HepG2 (cell line): ENCODE measurements around the gene NEAT1.

Source experiments
- DPF2 ChIP-seq: sonication (generic); formaldehyde crosslinking; IDR thresholded peaks from 2 replicates; pipeline ENCODE4 v1.4.0; 2020; ENCODE audit warnings: mild to moderate bottlenecking, low read depth, missing genetic modification reagents, borderline replicate concordance
- NFE2L2 ChIP-seq: fragments of 150-350 bp; IDR thresholded peaks from 2 replicates; pipeline ENCODE4 v1.6.1; 2014; ENCODE audit warnings: low read length
- POLR2AphosphoS5 ChIP-seq: IDR thresholded peaks from 2 replicates; pipeline ENCODE4 v1.6.1; 2012; ENCODE audit warnings: low read depth, low read length
- ZNF510 ChIP-seq: sonication (generic); formaldehyde crosslinking; IDR thresholded peaks from 2 replicates; pipeline ENCODE4 v1.4.0; 2020; ENCODE audit warnings: low read depth, mild to moderate bottlenecking, missing genetic modification reagents
- TF ChIP-seq, protein P1 (sequence below): sonication (generic); formaldehyde crosslinking; IDR thresholded peaks from 2 replicates; pipeline ENCODE4 v1.5.0; 2020; ENCODE audit warnings: mild to moderate bottlenecking, missing genetic modification reagents, moderate library complexity
- TF ChIP-seq, protein P2 (sequence below), 2 experiments: sonication (generic) in 1 of 2; formaldehyde crosslinking in 1 of 2; IDR thresholded peaks; 2 replicates each; pipeline versions ENCODE4 v1.4.0 to v1.6.1; 2018 to 2020; ENCODE audit warnings: missing genetic modification reagents in 2 of 2, borderline replicate concordance in 1 of 2, low read depth in 1 of 2, mild to moderate bottlenecking in 1 of 2, missing biosample characterization in 1 of 2

DNA sequence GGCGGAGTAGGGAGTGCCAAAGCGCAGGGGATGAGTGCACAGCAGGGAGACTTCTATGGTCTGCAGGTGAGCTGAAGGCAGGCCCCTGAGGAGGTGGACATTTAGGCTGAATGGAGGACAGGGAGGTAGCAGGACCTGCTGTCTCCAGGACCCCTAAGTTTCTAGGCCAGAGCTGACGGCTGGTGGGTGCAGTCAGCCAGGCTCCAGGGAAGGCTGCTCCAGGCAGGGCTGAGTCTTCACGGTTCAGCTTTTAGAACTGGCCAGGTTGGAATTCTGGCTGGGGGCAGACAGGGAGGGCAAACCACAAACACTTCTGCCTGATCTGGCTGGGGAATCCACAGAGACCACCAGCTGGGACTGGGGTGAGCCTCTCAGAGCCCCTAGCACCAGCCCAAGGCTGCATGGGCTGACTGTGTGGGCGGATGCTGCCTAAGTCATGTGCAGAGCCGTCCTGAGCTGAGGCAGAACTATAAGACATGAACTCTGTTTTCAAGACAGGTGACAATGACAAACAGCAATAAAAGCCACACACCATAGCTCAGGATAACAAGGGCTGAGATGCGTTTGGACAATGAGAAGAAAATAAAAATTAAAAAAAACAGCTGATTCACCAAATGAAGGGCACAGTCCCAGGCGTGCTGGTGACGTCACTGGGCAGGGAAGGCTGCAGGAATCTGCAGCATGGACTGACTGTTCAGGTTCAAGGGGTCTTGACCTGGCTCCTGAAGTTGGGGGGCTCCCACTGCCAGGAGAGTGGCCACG lies 65.9 kb downstream of the NEAT1 start:
- TF ChIP-seq DPF2 (no peak), NFE2L2 (no peak), POLR2AphosphoS5 (no peak; the same call in 1 of the 2 replicates), ZNF510 (no peak)
- TF ChIP-seq, protein P1, sequence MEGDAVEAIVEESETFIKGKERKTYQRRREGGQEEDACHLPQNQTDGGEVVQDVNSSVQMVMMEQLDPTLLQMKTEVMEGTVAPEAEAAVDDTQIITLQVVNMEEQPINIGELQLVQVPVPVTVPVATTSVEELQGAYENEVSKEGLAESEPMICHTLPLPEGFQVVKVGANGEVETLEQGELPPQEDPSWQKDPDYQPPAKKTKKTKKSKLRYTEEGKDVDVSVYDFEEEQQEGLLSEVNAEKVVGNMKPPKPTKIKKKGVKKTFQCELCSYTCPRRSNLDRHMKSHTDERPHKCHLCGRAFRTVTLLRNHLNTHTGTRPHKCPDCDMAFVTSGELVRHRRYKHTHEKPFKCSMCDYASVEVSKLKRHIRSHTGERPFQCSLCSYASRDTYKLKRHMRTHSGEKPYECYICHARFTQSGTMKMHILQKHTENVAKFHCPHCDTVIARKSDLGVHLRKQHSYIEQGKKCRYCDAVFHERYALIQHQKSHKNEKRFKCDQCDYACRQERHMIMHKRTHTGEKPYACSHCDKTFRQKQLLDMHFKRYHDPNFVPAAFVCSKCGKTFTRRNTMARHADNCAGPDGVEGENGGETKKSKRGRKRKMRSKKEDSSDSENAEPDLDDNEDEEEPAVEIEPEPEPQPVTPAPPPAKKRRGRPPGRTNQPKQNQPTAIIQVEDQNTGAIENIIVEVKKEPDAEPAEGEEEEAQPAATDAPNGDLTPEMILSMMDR (CRISPR knock-in tag): no peak
- TF ChIP-seq, protein P2, sequence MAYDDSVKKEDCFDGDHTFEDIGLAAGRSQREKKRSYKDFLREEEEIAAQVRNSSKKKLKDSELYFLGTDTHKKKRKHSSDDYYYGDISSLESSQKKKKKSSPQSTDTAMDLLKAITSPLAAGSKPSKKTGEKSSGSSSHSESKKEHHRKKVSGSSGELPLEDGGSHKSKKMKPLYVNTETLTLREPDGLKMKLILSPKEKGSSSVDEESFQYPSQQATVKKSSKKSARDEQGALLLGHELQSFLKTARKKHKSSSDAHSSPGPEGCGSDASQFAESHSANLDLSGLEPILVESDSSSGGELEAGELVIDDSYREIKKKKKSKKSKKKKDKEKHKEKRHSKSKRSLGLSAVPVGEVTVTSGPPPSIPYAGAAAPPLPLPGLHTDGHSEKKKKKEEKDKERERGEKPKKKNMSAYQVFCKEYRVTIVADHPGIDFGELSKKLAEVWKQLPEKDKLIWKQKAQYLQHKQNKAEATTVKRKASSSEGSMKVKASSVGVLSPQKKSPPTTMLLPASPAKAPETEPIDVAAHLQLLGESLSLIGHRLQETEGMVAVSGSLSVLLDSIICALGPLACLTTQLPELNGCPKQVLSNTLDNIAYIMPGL (CRISPR knock-in tag; IDR thresholded peaks at IDR 0.05; ENCODE audit: borderline replicate concordance in 1 of 2, low read depth in 1 of 2): no peak
